MM.1S (cell line): ENCODE data around the gene CAND2.

Experiments
- EZH2 ChIP-seq: fragments of 300-600 bp; sonication (generic); optimal IDR thresholded peaks from 2 replicates; pipeline ENCODE3; 2017; ENCODE audit warnings: low read depth, mild to moderate bottlenecking, antibody characterized with exemption, low read length, mixed read lengths
- TF ChIP-seq, protein P1 (sequence below): fragments of 300-600 bp; sonication (generic); IDR thresholded peaks from 2 replicates; pipeline ENCODE4 v1.5.1; 2016; ENCODE audit warnings: antibody characterized with exemption, low read length, mixed read lengths

DNA sequence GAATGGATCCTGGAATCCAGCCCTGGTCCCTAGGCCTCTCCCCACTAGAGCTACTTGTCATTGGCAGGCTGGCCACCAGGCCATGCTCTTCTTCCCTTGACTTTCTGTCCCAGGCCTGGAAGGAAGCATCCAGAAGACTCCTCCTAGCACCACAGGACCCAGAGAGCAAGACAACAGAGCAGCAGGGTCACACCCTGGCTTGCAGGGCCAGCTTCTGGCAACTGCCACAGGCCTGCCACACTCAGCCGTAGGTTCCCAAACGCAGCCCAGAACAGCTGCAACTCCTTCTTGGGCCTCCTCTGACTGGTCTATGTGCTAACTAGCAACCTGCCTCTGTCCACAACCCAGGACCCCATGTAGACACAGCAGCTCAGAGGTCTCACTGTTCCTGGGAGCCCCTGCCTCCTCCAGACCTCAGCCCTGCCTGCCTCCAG is 81.7 kb downstream of the CAND2 start:
- TF ChIP-seq, protein P1, sequence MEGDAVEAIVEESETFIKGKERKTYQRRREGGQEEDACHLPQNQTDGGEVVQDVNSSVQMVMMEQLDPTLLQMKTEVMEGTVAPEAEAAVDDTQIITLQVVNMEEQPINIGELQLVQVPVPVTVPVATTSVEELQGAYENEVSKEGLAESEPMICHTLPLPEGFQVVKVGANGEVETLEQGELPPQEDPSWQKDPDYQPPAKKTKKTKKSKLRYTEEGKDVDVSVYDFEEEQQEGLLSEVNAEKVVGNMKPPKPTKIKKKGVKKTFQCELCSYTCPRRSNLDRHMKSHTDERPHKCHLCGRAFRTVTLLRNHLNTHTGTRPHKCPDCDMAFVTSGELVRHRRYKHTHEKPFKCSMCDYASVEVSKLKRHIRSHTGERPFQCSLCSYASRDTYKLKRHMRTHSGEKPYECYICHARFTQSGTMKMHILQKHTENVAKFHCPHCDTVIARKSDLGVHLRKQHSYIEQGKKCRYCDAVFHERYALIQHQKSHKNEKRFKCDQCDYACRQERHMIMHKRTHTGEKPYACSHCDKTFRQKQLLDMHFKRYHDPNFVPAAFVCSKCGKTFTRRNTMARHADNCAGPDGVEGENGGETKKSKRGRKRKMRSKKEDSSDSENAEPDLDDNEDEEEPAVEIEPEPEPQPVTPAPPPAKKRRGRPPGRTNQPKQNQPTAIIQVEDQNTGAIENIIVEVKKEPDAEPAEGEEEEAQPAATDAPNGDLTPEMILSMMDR, result no peak
- no peak for TF ChIP-seq EZH2
